DOHH2 (cell line): ENCODE measurements around the gene KLC4.

ENCODE experiments used
- EZH2phosphoT487 ChIP-seq: fragments of 200-600 bp; sonication (generic); IDR thresholded peaks from 2 replicates; pipeline ENCODE4 v1.6.1; 2017; ENCODE audit warnings: borderline replicate concordance, mild to moderate bottlenecking, antibody characterized with exemption, low read length, moderate library complexity, mixed read lengths
- TF ChIP-seq, protein P1 (sequence below): fragments of 200-600 bp; sonication (generic); IDR thresholded peaks from one replicate; pipeline ENCODE4 v1.5.1; 2014; ENCODE audit warnings: antibody characterized with exemption, mild to moderate bottlenecking, low read depth, low read length; ENCODE audit not compliant: poor library complexity, severe bottlenecking

DNA sequence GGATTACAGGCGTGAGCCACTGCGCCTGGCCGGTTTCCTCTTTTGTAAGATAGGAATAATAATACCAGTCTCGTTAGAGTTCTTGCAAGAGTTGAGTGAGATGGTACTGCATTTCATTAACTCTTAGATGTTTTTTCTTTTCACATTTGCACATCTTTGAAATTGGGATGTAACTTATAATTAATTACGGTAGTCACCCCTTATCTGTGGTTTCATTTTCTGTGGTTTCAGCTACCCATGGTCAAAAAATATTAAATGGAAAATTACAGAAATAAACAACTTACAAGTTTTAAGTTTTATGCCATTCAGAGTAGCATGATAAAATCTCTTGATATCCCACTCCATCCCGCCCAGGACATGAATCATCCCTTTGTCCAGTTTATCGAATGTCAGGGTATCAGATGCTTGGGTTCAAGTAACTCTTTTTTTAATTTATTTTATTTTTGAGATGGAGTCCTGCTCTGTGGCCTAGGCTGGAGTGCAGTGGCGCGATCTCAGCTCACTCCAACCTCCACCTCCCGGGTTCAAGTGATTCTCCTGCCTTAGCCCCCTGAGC, 32.1 kb downstream of the KLC4 start:
- TF ChIP-seq, protein P1, sequence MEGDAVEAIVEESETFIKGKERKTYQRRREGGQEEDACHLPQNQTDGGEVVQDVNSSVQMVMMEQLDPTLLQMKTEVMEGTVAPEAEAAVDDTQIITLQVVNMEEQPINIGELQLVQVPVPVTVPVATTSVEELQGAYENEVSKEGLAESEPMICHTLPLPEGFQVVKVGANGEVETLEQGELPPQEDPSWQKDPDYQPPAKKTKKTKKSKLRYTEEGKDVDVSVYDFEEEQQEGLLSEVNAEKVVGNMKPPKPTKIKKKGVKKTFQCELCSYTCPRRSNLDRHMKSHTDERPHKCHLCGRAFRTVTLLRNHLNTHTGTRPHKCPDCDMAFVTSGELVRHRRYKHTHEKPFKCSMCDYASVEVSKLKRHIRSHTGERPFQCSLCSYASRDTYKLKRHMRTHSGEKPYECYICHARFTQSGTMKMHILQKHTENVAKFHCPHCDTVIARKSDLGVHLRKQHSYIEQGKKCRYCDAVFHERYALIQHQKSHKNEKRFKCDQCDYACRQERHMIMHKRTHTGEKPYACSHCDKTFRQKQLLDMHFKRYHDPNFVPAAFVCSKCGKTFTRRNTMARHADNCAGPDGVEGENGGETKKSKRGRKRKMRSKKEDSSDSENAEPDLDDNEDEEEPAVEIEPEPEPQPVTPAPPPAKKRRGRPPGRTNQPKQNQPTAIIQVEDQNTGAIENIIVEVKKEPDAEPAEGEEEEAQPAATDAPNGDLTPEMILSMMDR, result no peak
- TF ChIP-seq EZH2phosphoT487, result no peak
